CMK (cell line): Measurements from ENCODE around the gene EPC2.
"Not testable (repeated sequence)": the region's sequence is repeated elsewhere in the genome, so short reads cannot be mapped to it uniquely, and the experiment has no call there.

ENCODE experiments used
- DNase-seq: peaks from one replicate; pipeline ENCODE4 v3.0.0-alpha.2; 2010; ENCODE audit warnings: low read depth

The EPC2 gene

GRCh38 chr2:148721991-148722777, 77.6 kb downstream of the EPC2 start:
- DNase-seq, result no peak

- no peak for DNase-seq
Measured at GRCh38 chr2:148725564-148725963, 81.0 kb downstream of the EPC2 start.

- DNase-seq, result no peak
Measured at GRCh38 chr2:148726228-148726627, 81.7 kb downstream of the EPC2 start.

GRCh38 chr2:148730085-148730484, 85.5 kb downstream of the EPC2 start:
- no peak for DNase-seq

GRCh38 chr2:148737742-148738141, 93.2 kb downstream of the EPC2 start:
- no peak for DNase-seq

GRCh38 chr2:148739454-148740105, 95.0 kb downstream of the EPC2 start:
- DNase-seq, result no peak

GRCh38 chr2:148742373-148742772, 97.8 kb downstream of the EPC2 start:
- no peak for DNase-seq

- DNase-seq, result no peak
Measured at GRCh38 chr2:148745151-148745851, 100.8 kb downstream of the EPC2 start.

- DNase-seq, result no peak
Measured at GRCh38 chr2:148746973-148747372, 102.4 kb downstream of the EPC2 start.

GRCh38 chr2:148751907-148752306, 107.4 kb downstream of the EPC2 start:
- DNase-seq, result no peak

GRCh38 chr2:148752977-148753376, 108.4 kb downstream of the EPC2 start:
- DNase-seq, result no peak

GRCh38 chr2:148754864-148755263, 110.3 kb downstream of the EPC2 start:
- DNase-seq, result no peak

GRCh38 chr2:148756292-148756975, 111.9 kb downstream of the EPC2 start:
- no peak for DNase-seq

GRCh38 chr2:148764815-148765214, 120.3 kb downstream of the EPC2 start:
- DNase-seq, result no peak

GRCh38 chr2:148770047-148770446, 125.5 kb downstream of the EPC2 start:
- no peak for DNase-seq

- no peak for DNase-seq
Measured at GRCh38 chr2:148781544-148781943, 137.0 kb downstream of the EPC2 start.

- DNase-seq, result no peak
Measured at GRCh38 chr2:148789059-148789458, 144.5 kb downstream of the EPC2 start.

GRCh38 chr2:148790172-148790571, 145.6 kb downstream of the EPC2 start:
- not testable (repeated sequence) for DNase-seq

GRCh38 chr2:148794558-148794957, 150.0 kb downstream of the EPC2 start:
- no peak for DNase-seq

- no peak for DNase-seq
Measured at GRCh38 chr2:148796735-148797512, 152.4 kb downstream of the EPC2 start.

- DNase-seq, result no peak
Measured at GRCh38 chr2:148802448-148803220, 158.1 kb downstream of the EPC2 start.
